ENCODE data around the gene PRPF8.
"Not testable (repeated sequence)": the region's sequence is repeated elsewhere in the genome, so short reads cannot be mapped to it uniquely, and the experiment has no call there.

PRPF8 gene

DNA sequence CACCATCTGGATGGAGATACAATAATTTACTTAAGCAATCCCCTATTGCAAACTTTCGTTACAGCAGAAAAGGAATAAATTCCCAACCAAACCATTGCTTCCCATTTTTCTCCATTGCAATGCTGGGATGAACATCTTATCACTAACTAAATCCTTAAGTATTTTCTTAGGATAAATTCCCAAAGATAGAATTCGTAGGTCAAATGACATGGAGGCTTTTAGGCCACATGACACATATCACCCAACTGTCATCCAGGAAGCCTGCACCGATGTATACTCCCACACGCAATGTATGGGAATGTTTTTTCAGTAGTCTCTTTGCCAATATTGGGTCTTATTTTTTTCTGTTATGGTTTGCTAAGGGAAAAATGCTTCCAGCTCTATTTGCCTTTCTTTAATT lies 27.1 kb upstream of the PRPF8 start:
- H3K4me1 ChIP-seq (ENCODE audit: insufficient read depth, poor library complexity, severe bottlenecking) = peaks cover 22% of the 10 kb centered on the region
- H3K27ac ChIP-seq (ENCODE audit: poor library complexity, severe bottlenecking) = peak overlapping the region; percentile 93
- no peak for TF ChIP-seq CTCF (IDR thresholded peaks at IDR 0.05; ENCODE audit: poor library complexity, severe bottlenecking)
- ATAC-seq (ENCODE audit: low read depth) (no peak), DNase-seq (ENCODE audit: low spot score) (no peak)
- no peak overlapping the region for H3K4me3 ChIP-seq (ENCODE audit: severe bottlenecking)
- peaks cover 33% of the 10 kb centered on the region for H3K36me3 ChIP-seq (ENCODE audit: low read depth)
- H3K27me3 ChIP-seq (ENCODE audit: insufficient read depth, poor library complexity, severe bottlenecking) = no peaks in the 10 kb centered on the region
- no peaks in the 10 kb centered on the region for H3K9me3 ChIP-seq (ENCODE audit: severe bottlenecking)

DNA sequence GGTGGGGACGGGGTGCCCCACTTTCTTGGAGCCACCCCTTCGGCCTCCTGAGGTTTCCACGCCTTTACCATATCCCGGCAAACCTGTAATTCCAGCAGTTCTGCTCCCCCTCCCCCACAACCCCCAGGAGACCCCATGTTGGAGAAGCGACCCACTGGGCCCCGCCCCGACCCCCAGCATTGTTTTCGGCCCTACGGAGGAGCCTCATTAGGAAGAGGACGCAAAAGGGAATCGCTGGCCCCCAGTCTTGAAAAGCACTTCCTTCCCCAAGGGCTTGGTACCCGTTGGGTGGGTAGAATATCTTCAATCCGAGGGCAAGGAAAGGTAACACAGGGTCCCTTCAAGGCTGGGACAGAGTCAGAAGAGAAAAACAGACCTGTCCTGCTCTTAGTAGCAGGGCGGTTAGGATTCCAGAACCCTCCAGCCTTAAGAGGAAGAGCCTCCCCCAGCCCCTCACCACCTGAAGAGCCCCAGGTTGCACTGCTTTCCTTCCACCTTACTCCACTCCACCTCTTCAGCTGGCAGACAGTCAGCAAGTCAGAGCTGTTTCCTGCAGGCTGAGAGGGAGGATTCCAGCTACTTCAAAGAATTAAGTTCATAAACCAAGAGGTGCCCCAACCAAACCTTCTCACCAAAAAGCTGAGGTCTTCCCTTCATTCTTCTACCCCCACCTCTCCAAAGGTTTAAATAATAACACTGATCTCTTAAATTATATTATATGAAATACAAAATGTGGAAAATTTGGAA lies 26.3 kb upstream of the PRPF8 start:
- H3K27me3 ChIP-seq (ENCODE audit: insufficient read depth, poor library complexity, severe bottlenecking) = no peaks in the 10 kb centered on the region
- TF ChIP-seq CTCF (IDR thresholded peaks at IDR 0.05; ENCODE audit: poor library complexity, severe bottlenecking) = no peak
- H3K27ac ChIP-seq (ENCODE audit: poor library complexity, severe bottlenecking) = peak overlapping the region; percentile 93
- peaks cover 22% of the 10 kb centered on the region for H3K4me1 ChIP-seq (ENCODE audit: insufficient read depth, poor library complexity, severe bottlenecking)
- ATAC-seq (ENCODE audit: low read depth) (no peak), DNase-seq (ENCODE audit: low spot score) (no peak)
- no peaks in the 10 kb centered on the region for H3K9me3 ChIP-seq (ENCODE audit: severe bottlenecking)
- peaks cover 33% of the 10 kb centered on the region for H3K36me3 ChIP-seq (ENCODE audit: low read depth)
- peak overlapping the region; percentile 83 for H3K4me3 ChIP-seq (ENCODE audit: severe bottlenecking)

- Histone ChIP-seq H3K4me1 (ENCODE audit: insufficient read depth, poor library complexity, severe bottlenecking) (peaks cover 22% of the 10 kb centered on the region), H3K36me3 (ENCODE audit: low read depth) (peaks cover 33% of the 10 kb centered on the region), H3K4me3 (ENCODE audit: severe bottlenecking) (peak within 1 kb of the TSS; percentile 83), H3K27me3 (ENCODE audit: insufficient read depth, poor library complexity, severe bottlenecking) (no peaks in the 10 kb centered on the region), H3K9me3 (ENCODE audit: severe bottlenecking) (no peaks in the 10 kb centered on the region), H3K27ac (ENCODE audit: poor library complexity, severe bottlenecking) (peak within 1 kb of the TSS; percentile 93)
- DNase-seq (ENCODE audit: low spot score) = peak; percentile 79
- no peak for TF ChIP-seq CTCF (IDR thresholded peaks at IDR 0.05; ENCODE audit: poor library complexity, severe bottlenecking)
- peak; percentile 55 for ATAC-seq (ENCODE audit: low read depth)
Measured at GRCh38 chr17:1709971-1710806, 25.5 kb upstream of the PRPF8 start, which contains the start of gene TLCD2. Gene TLCD2 (minus strand): TSS chr17:1710377. CDS start chr17:1710242, 135 bp downstream.

DNA sequence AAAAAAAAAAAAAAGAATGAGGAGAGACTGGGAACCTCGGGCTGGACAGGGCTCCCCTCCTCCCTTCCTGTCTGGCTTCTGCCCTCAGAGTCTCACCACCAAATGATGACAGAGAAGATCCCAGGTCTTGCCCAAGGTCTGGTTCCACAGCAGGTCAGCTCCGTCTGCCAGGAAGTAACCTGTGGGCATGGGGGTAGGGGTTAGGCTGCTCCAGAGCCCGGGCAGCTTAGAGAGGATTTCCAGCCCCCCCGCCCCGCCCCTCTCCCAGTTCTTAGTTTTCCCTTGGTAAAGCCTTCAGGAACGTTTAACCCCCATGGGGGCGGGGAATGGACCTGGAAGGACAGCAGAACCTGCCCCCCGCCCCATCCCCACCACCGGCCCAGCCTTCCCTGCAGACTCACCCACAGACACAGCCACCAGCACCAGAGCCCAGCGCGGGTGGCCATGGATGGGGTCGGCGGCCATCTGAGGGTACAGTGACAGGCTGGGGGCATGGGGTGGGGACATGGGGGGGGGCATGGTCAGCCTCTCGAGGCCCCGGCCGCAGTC lies 24.8 kb upstream of the PRPF8 start:
- peak overlapping the region; percentile 83 for H3K4me3 ChIP-seq (ENCODE audit: severe bottlenecking)
- no peaks in the 10 kb centered on the region for H3K9me3 ChIP-seq (ENCODE audit: severe bottlenecking)
- peak overlapping the region; percentile 93 for H3K27ac ChIP-seq (ENCODE audit: poor library complexity, severe bottlenecking)
- 0 out of 3 replicates have a peak, but pooled peaks have one; percentile 15 for ATAC-seq (ENCODE audit: low read depth)
- H3K4me1 ChIP-seq (ENCODE audit: insufficient read depth, poor library complexity, severe bottlenecking) = peaks cover 22% of the 10 kb centered on the region
- no peak for TF ChIP-seq CTCF (IDR thresholded peaks at IDR 0.05; ENCODE audit: poor library complexity, severe bottlenecking)
- no peaks in the 10 kb centered on the region for H3K27me3 ChIP-seq (ENCODE audit: insufficient read depth, poor library complexity, severe bottlenecking)
- H3K36me3 ChIP-seq (ENCODE audit: low read depth) = peaks cover 33% of the 10 kb centered on the region
- no peak for DNase-seq (ENCODE audit: low spot score)

DNA sequence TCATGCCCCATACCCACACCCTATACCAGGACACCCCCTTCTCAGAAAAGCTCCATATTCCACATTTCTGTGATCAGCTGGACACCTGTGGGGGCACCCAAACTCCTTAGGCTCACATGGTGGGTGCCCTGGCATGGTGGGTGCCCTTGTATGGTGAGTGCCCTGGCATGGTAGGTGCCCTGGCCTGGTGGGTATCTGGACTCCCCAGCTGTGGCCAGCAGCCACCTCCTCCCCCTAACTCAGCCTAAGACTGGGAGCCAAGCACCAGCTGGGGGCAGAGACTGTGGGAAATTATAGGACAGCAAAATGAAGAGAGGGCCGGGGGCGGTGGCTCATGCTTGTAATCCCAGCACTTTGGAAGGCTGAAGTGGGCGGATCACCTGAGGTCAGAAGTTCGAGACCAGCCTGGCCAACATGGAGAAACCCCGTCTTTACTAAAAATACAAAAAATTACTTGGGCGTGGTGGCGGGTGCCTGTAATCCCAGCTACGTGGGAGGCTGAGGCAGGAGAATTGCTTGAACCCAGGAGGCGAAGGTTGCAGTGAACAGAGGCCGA lies 24.2 kb upstream of the PRPF8 start:
- H3K4me3 ChIP-seq (ENCODE audit: severe bottlenecking); H3K27me3 ChIP-seq (ENCODE audit: insufficient read depth, poor library complexity, severe bottlenecking); DNase-seq (ENCODE audit: low spot score); H3K9me3 ChIP-seq (ENCODE audit: severe bottlenecking); ATAC-seq (ENCODE audit: low read depth): not testable (repeated sequence)
- H3K4me1 ChIP-seq (ENCODE audit: insufficient read depth, poor library complexity, severe bottlenecking) = peaks cover 17% of the 10 kb centered on the region
- H3K36me3 ChIP-seq (ENCODE audit: low read depth) = peaks cover 28% of the 10 kb centered on the region
- peak overlapping the region; percentile 93 for H3K27ac ChIP-seq (ENCODE audit: poor library complexity, severe bottlenecking)

All from RWPE2 (cell line).